ENCODE results near the gene IKZF2. TPM values are rescaled to one million over a fixed set of nuclear protein-coding genes. Genes with fewer than 3 reads are reported as not detected.

The IKZF2 gene
- total RNA-seq, result 0.93 and 1.9 TPM in 2 replicates

DNA sequence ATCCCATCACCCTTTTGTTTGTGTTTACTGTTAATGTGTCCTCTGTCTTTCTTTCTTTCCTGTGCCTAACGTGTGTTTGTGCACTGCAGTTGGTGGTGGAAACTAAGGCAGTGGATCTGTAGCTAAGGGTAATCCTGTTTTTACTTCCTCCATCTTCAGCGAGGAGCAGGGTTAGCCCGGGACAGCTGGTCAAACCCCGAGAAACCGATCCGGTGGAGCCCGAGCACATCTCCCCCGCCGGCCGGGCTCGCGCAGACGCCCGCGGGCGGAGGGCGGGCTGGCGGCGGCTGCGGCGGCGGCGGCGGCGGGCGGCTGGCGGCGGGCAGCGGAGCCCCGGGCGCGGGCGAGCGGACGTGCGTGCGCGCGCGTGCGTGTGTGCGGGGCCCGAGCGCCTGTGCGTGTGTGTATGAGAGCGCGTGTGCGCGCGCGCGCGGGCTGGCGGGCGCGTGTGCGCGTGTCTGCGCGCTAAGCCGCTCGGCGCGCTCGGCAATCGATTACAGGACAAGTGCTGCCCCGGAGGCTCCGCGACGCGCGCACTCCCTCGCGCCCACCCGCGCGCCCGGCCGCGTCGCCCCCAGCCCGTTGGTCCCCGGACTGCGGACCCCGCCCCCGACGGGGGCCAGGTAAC, at the start of gene IKZF2:
IKZF2 (minus strand) TSS at position 176 of the 628 bp plus-strand sequence. CDS start 2,983 bp downstream, outside the sequence.

Other genes with a start within 250 kb of the IKZF2 start
- gene SPAG16, start 132.9 kb upstream of the IKZF2 start, total RNA-seq, result 16.9 and 21.4 TPM in 2 replicates

All from thoracic aorta endothelial cell (primary cell).